OCI-LY7 (cell line): Measurements from ENCODE around the gene NCKAP1.

Source experiments
- EZH2phosphoT487 ChIP-seq: fragments of 200-600 bp; sonication (generic); IDR thresholded peaks from 2 replicates; pipeline ENCODE4 v1.6.1; 2018; ENCODE audit warnings: low read depth, borderline replicate concordance, mild to moderate bottlenecking, mixed run types, antibody characterized with exemption, low read length, moderate library complexity, mixed read lengths
- TF ChIP-seq, protein P1 (sequence below): fragments of 200-600 bp; sonication (generic); conservative IDR thresholded peaks from 2 replicates; pipeline ENCODE4 v1.5.1; 2014; ENCODE audit warnings: mild to moderate bottlenecking, antibody characterized with exemption, low read length, moderate library complexity, mixed read lengths

DNA sequence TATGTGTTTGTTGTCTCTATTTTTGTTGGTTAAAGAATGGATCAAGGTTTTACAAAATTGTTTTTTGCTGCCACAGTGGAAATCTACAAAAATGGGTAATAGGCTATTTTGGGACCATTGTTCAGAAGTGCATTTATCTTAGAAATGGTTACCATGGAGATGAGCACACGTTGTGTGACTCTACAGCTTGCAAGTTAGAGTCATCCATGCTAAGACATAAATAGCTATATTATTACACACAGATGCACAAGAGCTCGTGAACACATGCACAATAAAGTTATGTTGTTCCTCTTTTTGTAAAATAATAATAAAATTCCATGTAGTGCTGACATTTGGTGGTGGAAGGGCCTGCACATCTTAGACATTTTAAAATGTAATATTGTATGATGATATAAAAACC is 24.8 kb upstream of the NCKAP1 start:
- TF ChIP-seq, protein P1, sequence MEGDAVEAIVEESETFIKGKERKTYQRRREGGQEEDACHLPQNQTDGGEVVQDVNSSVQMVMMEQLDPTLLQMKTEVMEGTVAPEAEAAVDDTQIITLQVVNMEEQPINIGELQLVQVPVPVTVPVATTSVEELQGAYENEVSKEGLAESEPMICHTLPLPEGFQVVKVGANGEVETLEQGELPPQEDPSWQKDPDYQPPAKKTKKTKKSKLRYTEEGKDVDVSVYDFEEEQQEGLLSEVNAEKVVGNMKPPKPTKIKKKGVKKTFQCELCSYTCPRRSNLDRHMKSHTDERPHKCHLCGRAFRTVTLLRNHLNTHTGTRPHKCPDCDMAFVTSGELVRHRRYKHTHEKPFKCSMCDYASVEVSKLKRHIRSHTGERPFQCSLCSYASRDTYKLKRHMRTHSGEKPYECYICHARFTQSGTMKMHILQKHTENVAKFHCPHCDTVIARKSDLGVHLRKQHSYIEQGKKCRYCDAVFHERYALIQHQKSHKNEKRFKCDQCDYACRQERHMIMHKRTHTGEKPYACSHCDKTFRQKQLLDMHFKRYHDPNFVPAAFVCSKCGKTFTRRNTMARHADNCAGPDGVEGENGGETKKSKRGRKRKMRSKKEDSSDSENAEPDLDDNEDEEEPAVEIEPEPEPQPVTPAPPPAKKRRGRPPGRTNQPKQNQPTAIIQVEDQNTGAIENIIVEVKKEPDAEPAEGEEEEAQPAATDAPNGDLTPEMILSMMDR: no peak
- no peak for TF ChIP-seq EZH2phosphoT487
